ENCODE data around the gene ASNSD1.
"Not testable (repeated sequence)": the region's sequence is repeated elsewhere in the genome, so short reads cannot be mapped to it uniquely, and the experiment has no call there.

Gene ASNSD1

GRCh38 chr2:189641590-189641989 lies 19.7 kb upstream of the ASNSD1 start:
- Histone ChIP-seq H3K27me3 (ENCODE audit: control insufficient read depth in 5 of 5, insufficient read depth in 4 of 5, low read length in 5 of 5) (no peaks in the 10 kb centered on the region), H3K4me1 (ENCODE audit: control insufficient read depth in 5 of 5, insufficient read depth in 5 of 5, low read length in 5 of 5) (no peaks in the 10 kb centered on the region), H3K4me3 (ENCODE audit: low read depth in 1 of 5, low read length in 5 of 5) (no peak overlapping the region), H3K36me3 (ENCODE audit: control insufficient read depth in 5 of 5, insufficient read depth in 5 of 5, low read length in 5 of 5) (no peaks in the 10 kb centered on the region), H3K9ac (ENCODE audit: low read length in 5 of 5) (no peak overlapping the region), H3K9me3 (ENCODE audit: control insufficient read depth in 5 of 5, low read length in 5 of 5) (no peaks in the 10 kb centered on the region), H3K27ac (ENCODE audit: low read depth, low read length) (no peak overlapping the region)

- no peak overlapping the region for H3K9ac ChIP-seq (ENCODE audit: low read length in 5 of 5)
- H3K27ac ChIP-seq (ENCODE audit: low read depth, low read length), result no peak overlapping the region
- no peak overlapping the region for H3K4me3 ChIP-seq (ENCODE audit: low read depth in 1 of 5, low read length in 5 of 5)
- H3K27me3 ChIP-seq (ENCODE audit: control insufficient read depth in 5 of 5, insufficient read depth in 4 of 5, low read length in 5 of 5), result no peaks in the 10 kb centered on the region
- H3K4me1 ChIP-seq (ENCODE audit: control insufficient read depth in 5 of 5, insufficient read depth in 5 of 5, low read length in 5 of 5), result no peaks in the 10 kb centered on the region
- H3K9me3 ChIP-seq (ENCODE audit: control insufficient read depth in 5 of 5, low read length in 5 of 5), result no peaks in the 10 kb centered on the region
- H3K36me3 ChIP-seq (ENCODE audit: control insufficient read depth in 5 of 5, insufficient read depth in 5 of 5, low read length in 5 of 5), result no peaks in the 10 kb centered on the region
Observed at GRCh38 chr2:189646521-189646920, 14.7 kb upstream of the ASNSD1 start.

GRCh38 chr2:189648846-189649509 lies 12.3 kb upstream of the ASNSD1 start:
- no peaks in the 10 kb centered on the region for H3K36me3 ChIP-seq (ENCODE audit: control insufficient read depth in 5 of 5, insufficient read depth in 5 of 5, low read length in 5 of 5)
- no peak overlapping the region for H3K27ac ChIP-seq (ENCODE audit: low read depth, low read length)
- H3K4me1 ChIP-seq (ENCODE audit: control insufficient read depth in 5 of 5, insufficient read depth in 5 of 5, low read length in 5 of 5), result no peaks in the 10 kb centered on the region
- H3K27me3 ChIP-seq (ENCODE audit: control insufficient read depth in 5 of 5, insufficient read depth in 4 of 5, low read length in 5 of 5), result no peaks in the 10 kb centered on the region
- H3K9me3 ChIP-seq (ENCODE audit: control insufficient read depth in 5 of 5, low read length in 5 of 5), result no peaks in the 10 kb centered on the region
- H3K4me3 ChIP-seq (ENCODE audit: low read depth in 1 of 5, low read length in 5 of 5), result no peak overlapping the region
- H3K9ac ChIP-seq (ENCODE audit: low read length in 5 of 5), result no peak overlapping the region

- Histone ChIP-seq H3K27me3 (ENCODE audit: control insufficient read depth in 5 of 5, insufficient read depth in 4 of 5, low read length in 5 of 5) (no peaks in the 10 kb centered on the region), H3K4me3 (ENCODE audit: low read depth in 1 of 5, low read length in 5 of 5) (no peak overlapping the region), H3K4me1 (ENCODE audit: control insufficient read depth in 5 of 5, insufficient read depth in 5 of 5, low read length in 5 of 5) (no peaks in the 10 kb centered on the region), H3K27ac (ENCODE audit: low read depth, low read length) (no peak overlapping the region), H3K9me3 (ENCODE audit: control insufficient read depth in 5 of 5, low read length in 5 of 5) (no peaks in the 10 kb centered on the region), H3K36me3 (ENCODE audit: control insufficient read depth in 5 of 5, insufficient read depth in 5 of 5, low read length in 5 of 5) (no peaks in the 10 kb centered on the region), H3K9ac (ENCODE audit: low read length in 5 of 5) (no peak overlapping the region)
Observed at GRCh38 chr2:189651284-189651683, 10.0 kb upstream of the ASNSD1 start.

GRCh38 chr2:189653464-189653863 lies 7.8 kb upstream of the ASNSD1 start:
- not testable (repeated sequence) for H3K36me3 ChIP-seq (ENCODE audit: control insufficient read depth in 5 of 5, insufficient read depth in 5 of 5, low read length in 5 of 5); H3K27ac ChIP-seq (ENCODE audit: low read depth, low read length); H3K4me3 ChIP-seq (ENCODE audit: low read depth in 1 of 5, low read length in 5 of 5); H3K27me3 ChIP-seq (ENCODE audit: control insufficient read depth in 5 of 5, insufficient read depth in 4 of 5, low read length in 5 of 5); H3K9me3 ChIP-seq (ENCODE audit: control insufficient read depth in 5 of 5, low read length in 5 of 5); H3K9ac ChIP-seq (ENCODE audit: low read length in 5 of 5); H3K4me1 ChIP-seq (ENCODE audit: control insufficient read depth in 5 of 5, insufficient read depth in 5 of 5, low read length in 5 of 5)

- Histone ChIP-seq H3K9ac (ENCODE audit: low read length in 5 of 5) (no peak overlapping the region), H3K27ac (ENCODE audit: low read depth, low read length) (no peak overlapping the region), H3K9me3 (ENCODE audit: control insufficient read depth in 5 of 5, low read length in 5 of 5) (no peaks in the 10 kb centered on the region), H3K4me1 (ENCODE audit: control insufficient read depth in 5 of 5, insufficient read depth in 5 of 5, low read length in 5 of 5) (no peaks in the 10 kb centered on the region), H3K36me3 (ENCODE audit: control insufficient read depth in 5 of 5, insufficient read depth in 5 of 5, low read length in 5 of 5) (no peaks in the 10 kb centered on the region), H3K4me3 (ENCODE audit: low read depth in 1 of 5, low read length in 5 of 5) (no peak overlapping the region), H3K27me3 (ENCODE audit: control insufficient read depth in 5 of 5, insufficient read depth in 4 of 5, low read length in 5 of 5) (no peaks in the 10 kb centered on the region)
Observed at GRCh38 chr2:189654641-189655040, 6.6 kb upstream of the ASNSD1 start.

- H3K9me3 ChIP-seq (ENCODE audit: control insufficient read depth in 5 of 5, low read length in 5 of 5), result no peaks in the 10 kb centered on the region
- no peaks in the 10 kb centered on the region for H3K36me3 ChIP-seq (ENCODE audit: control insufficient read depth in 5 of 5, insufficient read depth in 5 of 5, low read length in 5 of 5)
- no peak overlapping the region for H3K4me3 ChIP-seq (ENCODE audit: low read depth in 1 of 5, low read length in 5 of 5)
- no peak overlapping the region for H3K9ac ChIP-seq (ENCODE audit: low read length in 5 of 5)
- H3K27me3 ChIP-seq (ENCODE audit: control insufficient read depth in 5 of 5, insufficient read depth in 4 of 5, low read length in 5 of 5), result no peaks in the 10 kb centered on the region
- H3K27ac ChIP-seq (ENCODE audit: low read depth, low read length), result no peak overlapping the region
- peaks cover 0 to 15% (median 15%) of the 10 kb centered on the region in 5 donors for H3K4me1 ChIP-seq (ENCODE audit: control insufficient read depth in 5 of 5, insufficient read depth in 5 of 5, low read length in 5 of 5)
Observed at GRCh38 chr2:189657867-189658266, 3.4 kb upstream of the ASNSD1 start.

- Histone ChIP-seq H3K4me3 (ENCODE audit: low read depth in 1 of 5, low read length in 5 of 5) (no peak overlapping the region), H3K27ac (ENCODE audit: low read depth, low read length) (no peak overlapping the region), H3K27me3 (ENCODE audit: control insufficient read depth in 5 of 5, insufficient read depth in 4 of 5, low read length in 5 of 5) (no peaks in the 10 kb centered on the region), H3K4me1 (ENCODE audit: control insufficient read depth in 5 of 5, insufficient read depth in 5 of 5, low read length in 5 of 5) (peaks cover 0 to 20% (median 15%) of the 10 kb centered on the region in 5 donors), H3K9me3 (ENCODE audit: control insufficient read depth in 5 of 5, low read length in 5 of 5) (no peaks in the 10 kb centered on the region), H3K36me3 (ENCODE audit: control insufficient read depth in 5 of 5, insufficient read depth in 5 of 5, low read length in 5 of 5) (no peaks in the 10 kb centered on the region), H3K9ac (ENCODE audit: low read length in 5 of 5) (no peak overlapping the region)
Observed at GRCh38 chr2:189658306-189659212, 2.7 kb upstream of the ASNSD1 start.

- Histone ChIP-seq H3K9ac (ENCODE audit: low read length in 5 of 5) (no peak overlapping the region), H3K9me3 (ENCODE audit: control insufficient read depth in 5 of 5, low read length in 5 of 5) (no peaks in the 10 kb centered on the region), H3K27ac (ENCODE audit: low read depth, low read length) (no peak overlapping the region), H3K4me3 (ENCODE audit: low read depth in 1 of 5, low read length in 5 of 5) (no peak overlapping the region), H3K4me1 (ENCODE audit: control insufficient read depth in 5 of 5, insufficient read depth in 5 of 5, low read length in 5 of 5) (peaks cover 0 to 28% (median 15%) of the 10 kb centered on the region in 5 donors), H3K27me3 (ENCODE audit: control insufficient read depth in 5 of 5, insufficient read depth in 4 of 5, low read length in 5 of 5) (no peaks in the 10 kb centered on the region), H3K36me3 (ENCODE audit: control insufficient read depth in 5 of 5, insufficient read depth in 5 of 5, low read length in 5 of 5) (no peaks in the 10 kb centered on the region)
Observed at GRCh38 chr2:189659734-189660133, 1.5 kb upstream of the ASNSD1 start.

GRCh38 chr2:189660803-189661147 lies 484 bp upstream of the ASNSD1 start:
- Histone ChIP-seq H3K4me3 (ENCODE audit: low read depth in 1 of 5, low read length in 5 of 5) (no peak overlapping the region), H3K36me3 (ENCODE audit: control insufficient read depth in 5 of 5, insufficient read depth in 5 of 5, low read length in 5 of 5) (peaks cover 0 to 2% (median 0%) of the 10 kb centered on the region in 5 donors), H3K9me3 (ENCODE audit: control insufficient read depth in 5 of 5, low read length in 5 of 5) (no peaks in the 10 kb centered on the region), H3K27me3 (ENCODE audit: control insufficient read depth in 5 of 5, insufficient read depth in 4 of 5, low read length in 5 of 5) (no peaks in the 10 kb centered on the region), H3K9ac (ENCODE audit: low read length in 5 of 5) (no peak overlapping the region), H3K4me1 (ENCODE audit: control insufficient read depth in 5 of 5, insufficient read depth in 5 of 5, low read length in 5 of 5) (peaks cover 0 to 29% (median 15%) of the 10 kb centered on the region in 5 donors), H3K27ac (ENCODE audit: low read depth, low read length) (no peak overlapping the region)
